HEK293 (cell line): ENCODE data around the gene OR1F1.

Source experiments
- CTCF ChIA-PET: fragments of 350-600 bp; formaldehyde crosslinking; extraction: SDS; loops from one replicate; lab custom pipeline; 2021; ENCODE audit warnings: antibody characterized with exemption; lab: Yijun Ruan, JAX
- POLR2A ChIA-PET: fragments of 300-600 bp; formaldehyde crosslinking; extraction: SDS; loops from one replicate; lab custom pipeline; 2020; ENCODE audit warnings: antibody characterized with exemption, inconsistent platforms; lab: Yijun Ruan, JAX
- H3K27ac ChIP-seq: fragments of 200-500 bp; sonication (Bioruptor generic); 2 replicates; pipeline ENCODE4 v1.5.1; 2014; ENCODE audit warnings: low read depth, low read length, control low read depth, inconsistent platforms; ENCODE audit errors: extremely low read depth
- H3K36me3 ChIP-seq, 2 experiments: fragments of 200-500 bp in 1 of 2; sonication (Bioruptor generic) in 1 of 2; 1 replicate in 1 of 2; 2 replicates in 1 of 2; pipeline ENCODE4 v1.5.1; 2014 to 2017; ENCODE audit warnings: inconsistent platforms in 2 of 2, low read length in 2 of 2; ENCODE audit not compliant: control insufficient read depth in 2 of 2, insufficient read depth in 1 of 2
- H3K4me1 ChIP-seq: fragments of 200-500 bp; sonication (Bioruptor generic); 2 replicates; pipeline ENCODE4 v1.5.1; 2014; ENCODE audit warnings: mild to moderate bottlenecking, low read length, inconsistent platforms; ENCODE audit not compliant: control insufficient read depth, insufficient read depth
- H3K4me3 ChIP-seq: 2 replicates; pipeline ENCODE4 v1.5.1; 2011; ENCODE audit warnings: low read depth, mild to moderate bottlenecking, control low read depth, low read length, moderate library complexity
- H3K9me3 ChIP-seq: fragments of 200-500 bp; sonication (Bioruptor generic); 2 replicates; pipeline ENCODE4 v1.5.1; 2014; ENCODE audit warnings: low read depth, low read length, inconsistent platforms; ENCODE audit not compliant: control insufficient read depth, insufficient read depth
- GFI1B ChIP-seq: fragments of 450-650 bp; formaldehyde crosslinking; IDR thresholded peaks from 2 replicates; pipeline ENCODE4 v1.5.1; 2016; ENCODE audit warnings: missing biosample characterization, missing genetic modification characterization
- KLF1 ChIP-seq: fragments of 450-650 bp; formaldehyde crosslinking; IDR thresholded peaks from 2 replicates; pipeline ENCODE4 v1.5.1; 2016; ENCODE audit warnings: missing biosample characterization, missing genetic modification characterization
- KLF10 ChIP-seq: fragments of 450-650 bp; IDR thresholded peaks from 2 replicates; pipeline ENCODE4 v1.5.1; 2018; ENCODE audit warnings: missing biosample characterization, mild to moderate bottlenecking, missing genetic modification characterization
- KLF8 ChIP-seq: fragments of 450-650 bp; formaldehyde crosslinking; IDR thresholded peaks from 2 replicates; pipeline ENCODE4 v1.5.1; 2016; ENCODE audit warnings: missing biosample characterization, missing genetic modification characterization
- PRDM6 ChIP-seq: fragments of 450-650 bp; formaldehyde crosslinking; IDR thresholded peaks from 2 replicates; pipeline ENCODE4 v1.5.1; 2017; ENCODE audit warnings: missing biosample characterization, missing genetic modification characterization
- SP3 ChIP-seq: fragments of 450-650 bp; formaldehyde crosslinking; IDR thresholded peaks from 2 replicates; pipeline ENCODE4 v1.5.1; 2016; ENCODE audit warnings: missing biosample characterization, missing genetic modification characterization
- ZEB2 ChIP-seq: fragments of 450-650 bp; formaldehyde crosslinking; IDR thresholded peaks from 2 replicates; pipeline ENCODE4 v1.5.1; 2016; ENCODE audit warnings: missing biosample characterization, missing genetic modification characterization
- ZNF2 ChIP-seq: fragments of 450-650 bp; formaldehyde crosslinking; IDR thresholded peaks from 2 replicates; pipeline ENCODE4 v1.5.1; 2016; ENCODE audit warnings: missing biosample characterization, missing genetic modification characterization
- ZNF223 ChIP-seq: fragments of 450-650 bp; formaldehyde crosslinking; IDR thresholded peaks from 2 replicates; pipeline ENCODE4 v1.5.1; 2016; ENCODE audit warnings: missing biosample characterization, missing genetic modification characterization
- ZNF274 ChIP-seq, 2 experiments: fragments of 200-500 bp in 1 of 2; fragments of 450-650 bp in 1 of 2; sonication (Bioruptor generic) in 1 of 2; formaldehyde crosslinking in 1 of 2; IDR thresholded peaks; 2 replicates each; pipeline versions ENCODE4 v1.5.1 to v1.6.1; 2014 to 2016; ENCODE audit warnings: borderline replicate concordance in 1 of 2, inconsistent platforms in 1 of 2, low read length in 1 of 2, missing biosample characterization in 1 of 2, missing genetic modification characterization in 1 of 2
- ZNF426 ChIP-seq: fragments of 450-650 bp; formaldehyde crosslinking; IDR thresholded peaks from 2 replicates; pipeline ENCODE4 v1.5.1; 2017; ENCODE audit warnings: missing biosample characterization, missing genetic modification characterization, mild to moderate bottlenecking, inconsistent platforms, moderate library complexity
- ZNF449 ChIP-seq: fragments of 450-650 bp; formaldehyde crosslinking; IDR thresholded peaks from 2 replicates; pipeline ENCODE4 v1.5.1; 2017; ENCODE audit warnings: missing biosample characterization, mild to moderate bottlenecking, missing genetic modification characterization, moderate library complexity
- ZNF473 ChIP-seq: fragments of 450-650 bp; formaldehyde crosslinking; IDR thresholded peaks from 2 replicates; pipeline ENCODE4 v1.5.1; 2017; ENCODE audit warnings: missing biosample characterization, missing genetic modification characterization
- ZNF555 ChIP-seq: fragments of 450-650 bp; formaldehyde crosslinking; conservative IDR thresholded peaks from 2 replicates; pipeline ENCODE4 v1.5.1; 2017; ENCODE audit warnings: missing biosample characterization, mild to moderate bottlenecking, missing genetic modification characterization, inconsistent platforms
- ZNF664 ChIP-seq: fragments of 450-650 bp; formaldehyde crosslinking; IDR thresholded peaks from 2 replicates; pipeline ENCODE4 v1.5.1; 2016; ENCODE audit warnings: missing biosample characterization, missing genetic modification characterization
- ZNF791 ChIP-seq: fragments of 450-650 bp; formaldehyde crosslinking; IDR thresholded peaks from 2 replicates; pipeline ENCODE4 v1.5.1; 2016; ENCODE audit warnings: missing biosample characterization, missing genetic modification characterization
- ZXDB ChIP-seq: fragments of 450-650 bp; formaldehyde crosslinking; IDR thresholded peaks from 2 replicates; pipeline ENCODE4 v1.5.1; 2016; ENCODE audit warnings: missing biosample characterization, missing genetic modification characterization
- TF ChIP-seq, protein P1 (sequence below): fragments of 450-650 bp; IDR thresholded peaks from 2 replicates; pipeline ENCODE4 v1.5.1; 2018; ENCODE audit warnings: missing biosample characterization, mild to moderate bottlenecking, missing genetic modification characterization
- TF ChIP-seq, protein P2 (sequence below): fragments of 450-650 bp; formaldehyde crosslinking; IDR thresholded peaks from 2 replicates; pipeline ENCODE4 v1.5.1; 2016; ENCODE audit warnings: missing biosample characterization, missing genetic modification characterization
- TF ChIP-seq, protein P3 (sequence below): fragments of 450-650 bp; formaldehyde crosslinking; IDR thresholded peaks from 2 replicates; pipeline ENCODE4 v1.5.1; 2016; ENCODE audit warnings: missing biosample characterization, missing genetic modification characterization
- TF ChIP-seq, protein P4 (sequence below): fragments of 450-650 bp; formaldehyde crosslinking; optimal IDR thresholded peaks from 2 replicates; pipeline ENCODE3; 2016; ENCODE audit warnings: missing biosample characterization, mild to moderate bottlenecking, missing genetic modification characterization
- TF ChIP-seq, protein P5 (sequence below): fragments of 450-650 bp; formaldehyde crosslinking; IDR thresholded peaks from 2 replicates; pipeline ENCODE4 v1.5.1; 2016; ENCODE audit warnings: missing biosample characterization, missing genetic modification characterization, low read depth
- TF ChIP-seq, protein P6 (sequence below): fragments of 450-650 bp; IDR thresholded peaks from 2 replicates; pipeline ENCODE4 v1.5.1; 2018; ENCODE audit warnings: missing biosample characterization, missing genetic modification characterization

The OR1F1 gene

DNA sequence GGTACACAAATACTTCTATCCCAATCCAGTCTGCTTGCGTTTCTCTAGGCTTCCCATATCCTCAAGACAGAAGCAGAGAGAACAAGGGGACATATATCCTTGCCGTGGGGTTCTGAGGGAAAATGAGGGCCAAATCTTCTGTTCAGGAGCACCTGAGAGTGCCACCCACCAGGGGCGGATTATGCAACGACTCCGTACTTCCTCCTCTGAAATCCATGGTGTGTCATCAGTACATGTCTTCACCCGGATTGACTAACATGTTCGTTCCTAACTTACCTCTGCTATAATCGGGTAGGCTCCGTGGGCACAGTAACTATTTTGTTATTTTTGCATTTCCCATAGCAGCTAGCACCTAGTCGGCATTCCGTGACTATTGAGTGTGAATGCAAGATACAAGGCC lies 54.7 kb downstream of the OR1F1 start:
- H3K27ac ChIP-seq, result no peak overlapping the region
- H3K9me3 ChIP-seq, result no peaks in the 10 kb centered on the region
- TF ChIP-seq KLF1 (no peak), ZNF791 (tag by site-specific recombination) (no peak), ZXDB (tag by site-specific recombination) (no peak), ZNF2 (no peak), ZNF274 (IDR thresholded peaks at IDR 0.05; ENCODE audit: low read length) (no peak), ZNF274 (tag by site-specific recombination; IDR thresholded peaks at IDR 0.05; ENCODE audit: borderline replicate concordance) (no peak), GFI1B (no peak), ZNF223 (no peak), ZNF473 (no peak), ZNF426 (tag by site-specific recombination) (no peak)
- TF ChIP-seq, protein P1, sequence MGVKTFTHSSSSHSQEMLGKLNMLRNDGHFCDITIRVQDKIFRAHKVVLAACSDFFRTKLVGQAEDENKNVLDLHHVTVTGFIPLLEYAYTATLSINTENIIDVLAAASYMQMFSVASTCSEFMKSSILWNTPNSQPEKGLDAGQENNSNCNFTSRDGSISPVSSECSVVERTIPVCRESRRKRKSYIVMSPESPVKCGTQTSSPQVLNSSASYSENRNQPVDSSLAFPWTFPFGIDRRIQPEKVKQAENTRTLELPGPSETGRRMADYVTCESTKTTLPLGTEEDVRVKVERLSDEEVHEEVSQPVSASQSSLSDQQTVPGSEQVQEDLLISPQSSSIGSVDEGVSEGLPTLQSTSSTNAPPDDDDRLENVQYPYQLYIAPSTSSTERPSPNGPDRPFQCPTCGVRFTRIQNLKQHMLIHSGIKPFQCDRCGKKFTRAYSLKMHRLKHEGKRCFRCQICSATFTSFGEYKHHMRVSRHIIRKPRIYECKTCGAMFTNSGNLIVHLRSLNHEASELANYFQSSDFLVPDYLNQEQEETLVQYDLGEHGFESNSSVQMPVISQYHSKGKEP, result no peak
- TF ChIP-seq, protein P2, sequence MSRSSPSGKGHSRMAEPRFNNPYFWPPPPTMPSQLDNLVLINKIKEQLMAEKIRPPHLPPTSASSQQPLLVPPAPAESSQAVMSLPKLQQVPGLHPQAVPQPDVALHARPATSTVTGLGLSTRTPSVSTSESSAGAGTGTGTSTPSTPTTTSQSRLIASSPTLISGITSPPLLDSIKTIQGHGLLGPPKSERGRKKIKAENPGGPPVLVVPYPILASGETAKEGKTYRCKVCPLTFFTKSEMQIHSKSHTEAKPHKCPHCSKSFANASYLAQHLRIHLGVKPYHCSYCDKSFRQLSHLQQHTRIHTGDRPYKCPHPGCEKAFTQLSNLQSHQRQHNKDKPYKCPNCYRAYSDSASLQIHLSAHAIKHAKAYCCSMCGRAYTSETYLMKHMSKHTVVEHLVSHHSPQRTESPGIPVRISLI (tag by site-specific recombination), result no peak
- TF ChIP-seq, protein P3, sequence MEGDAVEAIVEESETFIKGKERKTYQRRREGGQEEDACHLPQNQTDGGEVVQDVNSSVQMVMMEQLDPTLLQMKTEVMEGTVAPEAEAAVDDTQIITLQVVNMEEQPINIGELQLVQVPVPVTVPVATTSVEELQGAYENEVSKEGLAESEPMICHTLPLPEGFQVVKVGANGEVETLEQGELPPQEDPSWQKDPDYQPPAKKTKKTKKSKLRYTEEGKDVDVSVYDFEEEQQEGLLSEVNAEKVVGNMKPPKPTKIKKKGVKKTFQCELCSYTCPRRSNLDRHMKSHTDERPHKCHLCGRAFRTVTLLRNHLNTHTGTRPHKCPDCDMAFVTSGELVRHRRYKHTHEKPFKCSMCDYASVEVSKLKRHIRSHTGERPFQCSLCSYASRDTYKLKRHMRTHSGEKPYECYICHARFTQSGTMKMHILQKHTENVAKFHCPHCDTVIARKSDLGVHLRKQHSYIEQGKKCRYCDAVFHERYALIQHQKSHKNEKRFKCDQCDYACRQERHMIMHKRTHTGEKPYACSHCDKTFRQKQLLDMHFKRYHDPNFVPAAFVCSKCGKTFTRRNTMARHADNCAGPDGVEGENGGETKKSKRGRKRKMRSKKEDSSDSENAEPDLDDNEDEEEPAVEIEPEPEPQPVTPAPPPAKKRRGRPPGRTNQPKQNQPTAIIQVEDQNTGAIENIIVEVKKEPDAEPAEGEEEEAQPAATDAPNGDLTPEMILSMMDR (tag by site-specific recombination), result no peak
- ChIA-PET POLR2A (no interaction called here), CTCF (interaction anchor here (0.6 kb wide), 1 partner anchor 59 kb away, joined by 3 read pairs; no protein-coding TSS in a partner anchor)
- H3K4me1 ChIP-seq, result no peaks in the 10 kb centered on the region
- no peak overlapping the region for H3K4me3 ChIP-seq
- H3K36me3 ChIP-seq, result no peaks in the 10 kb centered on the region

GRCh38 chr16:3243882-3244281 lies 55.9 kb downstream of the OR1F1 start:
- Histone ChIP-seq H3K36me3 (no peaks in the 10 kb centered on the region), H3K4me3 (no peak overlapping the region), H3K4me1 (no peaks in the 10 kb centered on the region), H3K27ac (no peak overlapping the region), H3K9me3 (no peaks in the 10 kb centered on the region)
- CTCF ChIA-PET, result no interaction called here
- POLR2A ChIA-PET, result interaction anchor here (0.6 kb wide), 1 partner anchor 536 kb away, joined by 4 read pairs; no protein-coding TSS in a partner anchor
- TF ChIP-seq ZEB2 (tag by site-specific recombination) (no peak), SP3 (tag by site-specific recombination) (no peak), KLF8 (tag by site-specific recombination) (no peak), PRDM6 (no peak), ZNF664 (tag by site-specific recombination) (no peak), ZNF449 (tag by site-specific recombination) (no peak), ZNF555 (no peak), KLF10 (no peak), ZNF473 (no peak)
- TF ChIP-seq, protein P4, sequence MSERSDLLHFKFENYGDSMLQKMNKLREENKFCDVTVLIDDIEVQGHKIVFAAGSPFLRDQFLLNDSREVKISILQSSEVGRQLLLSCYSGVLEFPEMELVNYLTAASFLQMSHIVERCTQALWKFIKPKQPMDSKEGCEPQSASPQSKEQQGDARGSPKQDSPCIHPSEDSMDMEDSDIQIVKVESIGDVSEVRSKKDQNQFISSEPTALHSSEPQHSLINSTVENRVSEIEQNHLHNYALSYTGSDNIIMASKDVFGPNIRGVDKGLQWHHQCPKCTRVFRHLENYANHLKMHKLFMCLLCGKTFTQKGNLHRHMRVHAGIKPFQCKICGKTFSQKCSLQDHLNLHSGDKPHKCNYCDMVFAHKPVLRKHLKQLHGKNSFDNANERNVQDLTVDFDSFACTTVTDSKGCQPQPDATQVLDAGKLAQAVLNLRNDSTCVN (tag by site-specific recombination), result no peak
- TF ChIP-seq, protein P5, sequence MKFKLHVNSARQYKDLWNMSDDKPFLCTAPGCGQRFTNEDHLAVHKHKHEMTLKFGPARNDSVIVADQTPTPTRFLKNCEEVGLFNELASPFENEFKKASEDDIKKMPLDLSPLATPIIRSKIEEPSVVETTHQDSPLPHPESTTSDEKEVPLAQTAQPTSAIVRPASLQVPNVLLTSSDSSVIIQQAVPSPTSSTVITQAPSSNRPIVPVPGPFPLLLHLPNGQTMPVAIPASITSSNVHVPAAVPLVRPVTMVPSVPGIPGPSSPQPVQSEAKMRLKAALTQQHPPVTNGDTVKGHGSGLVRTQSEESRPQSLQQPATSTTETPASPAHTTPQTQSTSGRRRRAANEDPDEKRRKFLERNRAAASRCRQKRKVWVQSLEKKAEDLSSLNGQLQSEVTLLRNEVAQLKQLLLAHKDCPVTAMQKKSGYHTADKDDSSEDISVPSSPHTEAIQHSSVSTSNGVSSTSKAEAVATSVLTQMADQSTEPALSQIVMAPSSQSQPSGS (tag by site-specific recombination), result no peak
- TF ChIP-seq, protein P6, sequence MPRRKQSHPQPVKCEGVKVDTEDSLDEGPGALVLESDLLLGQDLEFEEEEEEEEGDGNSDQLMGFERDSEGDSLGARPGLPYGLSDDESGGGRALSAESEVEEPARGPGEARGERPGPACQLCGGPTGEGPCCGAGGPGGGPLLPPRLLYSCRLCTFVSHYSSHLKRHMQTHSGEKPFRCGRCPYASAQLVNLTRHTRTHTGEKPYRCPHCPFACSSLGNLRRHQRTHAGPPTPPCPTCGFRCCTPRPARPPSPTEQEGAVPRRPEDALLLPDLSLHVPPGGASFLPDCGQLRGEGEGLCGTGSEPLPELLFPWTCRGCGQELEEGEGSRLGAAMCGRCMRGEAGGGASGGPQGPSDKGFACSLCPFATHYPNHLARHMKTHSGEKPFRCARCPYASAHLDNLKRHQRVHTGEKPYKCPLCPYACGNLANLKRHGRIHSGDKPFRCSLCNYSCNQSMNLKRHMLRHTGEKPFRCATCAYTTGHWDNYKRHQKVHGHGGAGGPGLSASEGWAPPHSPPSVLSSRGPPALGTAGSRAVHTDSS (tag by site-specific recombination), result no peak
